ENCODE results near the gene FGGY. TPM values are rescaled to one million over a fixed set of nuclear protein-coding genes. Genes with fewer than 3 reads are reported as not detected.
"Not testable (repeated sequence)": the region's sequence is repeated elsewhere in the genome, so short reads cannot be mapped to it uniquely, and the experiment has no call there.

Gene FGGY
- total RNA-seq, 1 donor from 2014 or later: 38.8 TPM

GRCh38 chr1:59579222-59579621 is 282.3 kb downstream of the FGGY start:
- DNase-seq (ENCODE audit: low spot score): no peak

GRCh38 chr1:59580257-59580656 is 283.4 kb downstream of the FGGY start:
- DNase-seq (ENCODE audit: low spot score): no peak

- DNase-seq (ENCODE audit: low spot score): not testable (repeated sequence)
Observed at GRCh38 chr1:59592410-59592809, 295.5 kb downstream of the FGGY start.

GRCh38 chr1:59592924-59593323 is 296.0 kb downstream of the FGGY start:
- no peak for DNase-seq (ENCODE audit: low spot score)

GRCh38 chr1:59593798-59594790 is 297.2 kb downstream of the FGGY start:
- no peak for DNase-seq (ENCODE audit: low spot score)

GRCh38 chr1:59595774-59596173 is 298.9 kb downstream of the FGGY start:
- DNase-seq (ENCODE audit: low spot score): no peak

GRCh38 chr1:59596432-59596831 is 299.5 kb downstream of the FGGY start:
- no peak for DNase-seq (ENCODE audit: low spot score)

GRCh38 chr1:59596956-59597355 is 300.1 kb downstream of the FGGY start:
- no peak for DNase-seq (ENCODE audit: low spot score)

- no peak for DNase-seq (ENCODE audit: low spot score)
Observed at GRCh38 chr1:59597420-59598119, 300.7 kb downstream of the FGGY start.

- DNase-seq (ENCODE audit: low spot score): no peak
Observed at GRCh38 chr1:59598120-59598440, 301.2 kb downstream of the FGGY start.

GRCh38 chr1:59601041-59601441 is 304.1 kb downstream of the FGGY start:
- DNase-seq (ENCODE audit: low spot score): no peak

- DNase-seq (ENCODE audit: low spot score): no peak
Observed at GRCh38 chr1:59601811-59602210, 304.9 kb downstream of the FGGY start.

- no peak for DNase-seq (ENCODE audit: low spot score)
Observed at GRCh38 chr1:59604191-59604590, 307.3 kb downstream of the FGGY start.

GRCh38 chr1:59605184-59605583 is 308.3 kb downstream of the FGGY start:
- no peak for DNase-seq (ENCODE audit: low spot score)

- DNase-seq (ENCODE audit: low spot score): no peak
Observed at GRCh38 chr1:59605761-59606160, 308.9 kb downstream of the FGGY start.

GRCh38 chr1:59609245-59609644 is 312.4 kb downstream of the FGGY start:
- DNase-seq (ENCODE audit: low spot score): no peak

GRCh38 chr1:59610499-59610898 is 313.6 kb downstream of the FGGY start:
- DNase-seq (ENCODE audit: low spot score): not testable (repeated sequence)

GRCh38 chr1:59617434-59617833 is 320.5 kb downstream of the FGGY start:
- DNase-seq (ENCODE audit: low spot score): no peak

- DNase-seq (ENCODE audit: low spot score): no peak
Observed at GRCh38 chr1:59619557-59619956, 322.7 kb downstream of the FGGY start.

GRCh38 chr1:59625384-59625783 is 328.5 kb downstream of the FGGY start:
- DNase-seq (ENCODE audit: low spot score): no peak

GRCh38 chr1:59631561-59632255 is 334.8 kb downstream of the FGGY start:
- no peak for DNase-seq (ENCODE audit: low spot score)

GRCh38 chr1:59635097-59635496 is 338.2 kb downstream of the FGGY start:
- no peak for DNase-seq (ENCODE audit: low spot score)

Measured in ureter (tissue), 1 donor.